K562 (cell line): ENCODE measurements around the gene DNAH10. TPM values are rescaled to one million over a fixed set of nuclear protein-coding genes. Genes with fewer than 3 reads are reported as not detected.

Experiments
- ATAC-seq: fragments of 200-7000 bp; cut with Tn5 transposase; 3 replicates; pipeline ENCODE4 v1.9.1; 2020; ENCODE audit warnings: moderate library complexity
- BruUV-seq: library from RNA; stranded (reverse); fragments of 400-500 nt; replicated peaks from 2 replicates; lab custom pipeline; 2021; lab: Mats Ljungman, UMichigan
- CTCF ChIA-PET: fragments of 300-600 bp; formaldehyde crosslinking; extraction: SDS; loops from one replicate; lab custom pipeline; 2021; ENCODE audit warnings: low intra/inter-chr PET ratio; lab: Yijun Ruan, JAX
- POLR2A ChIA-PET: fragments of 300-600, 350-650 bp; sonication (Branson Sonifier 250); formaldehyde crosslinking; extraction: SDS; loops from one replicate; lab custom pipeline; 2021; ENCODE audit warnings: antibody characterized with exemption, inconsistent platforms; lab: Yijun Ruan, JAX
- DNase-seq, 4 experiments: peaks; one replicate each; pipeline versions ENCODE4 v3.0.0 to v3.0.0-alpha.2; 2011 to 2018; ENCODE audit warnings: low spot score in 3 of 4, mixed read lengths in 3 of 4; ENCODE audit errors: extremely low read depth in 1 of 4
- FAIRE-seq: peaks from 2 replicates; lab custom pipeline; 2011; peaks lifted over from hg19 to GRCh38; lab: Jason Lieb, UNC
- H2AFZ ChIP-seq: 2 replicates; pipeline ENCODE4 v1.6.0; 2011; ENCODE audit warnings: low read depth, low read length, control low read depth, inconsistent platforms
- H3K27ac ChIP-seq: fragments of 200-600 bp; 3 replicates; pipeline ENCODE4 v1.8.0; 2011; ENCODE audit warnings: low read depth, mild to moderate bottlenecking, control low read depth, inconsistent platforms, low read length, moderate library complexity, mixed read lengths; ENCODE audit errors: extremely low read depth
- H3K27me3 ChIP-seq, 2 experiments: fragments of 300-600 bp in 1 of 2; 2 replicates in 1 of 2; 3 replicates in 1 of 2; pipeline versions ENCODE4 v1.6.0 to v1.8.0; 2011; ENCODE audit warnings: inconsistent platforms in 2 of 2, low read length in 2 of 2, mild to moderate bottlenecking in 1 of 2, mixed read lengths in 1 of 2, moderate library complexity in 1 of 2; ENCODE audit not compliant: control insufficient read depth in 2 of 2, insufficient read depth in 2 of 2
- H3K36me3 ChIP-seq: fragments of 300-600 bp; 3 replicates; pipeline ENCODE4 v1.8.0; 2011; ENCODE audit warnings: mild to moderate bottlenecking, low read length, inconsistent platforms; ENCODE audit not compliant: control insufficient read depth, insufficient read depth
- H3K4me1 ChIP-seq, 2 experiments: fragments of 200-600 bp in 1 of 2; replicated peaks in 1 of 2; 2 replicates in 1 of 2; 3 replicates in 1 of 2; pipeline versions ENCODE4 v1.5.1 to v1.8.0; 2011; ENCODE audit warnings: inconsistent platforms in 2 of 2, low read length in 2 of 2, mild to moderate bottlenecking in 1 of 2, mixed read lengths in 1 of 2, moderate library complexity in 1 of 2; ENCODE audit not compliant: control insufficient read depth in 2 of 2, insufficient read depth in 2 of 2
- H3K4me2 ChIP-seq: 2 replicates; pipeline ENCODE4 v1.6.1; 2011; ENCODE audit warnings: low read length, control low read depth, inconsistent platforms, mixed read lengths; ENCODE audit not compliant: insufficient read depth
- H3K4me3 ChIP-seq: fragments of 200-600 bp; sonication (generic), shearing (Covaris generic); 2 replicates; pipeline ENCODE4 v1.5.1; 2016; ENCODE audit warnings: control low read depth, inconsistent platforms
- H3K79me2 ChIP-seq: fragments of 200-600 bp; 3 replicates; pipeline ENCODE4 v1.8.0; 2011; ENCODE audit warnings: low read length, inconsistent platforms; ENCODE audit not compliant: control insufficient read depth, insufficient read depth
- H3K9ac ChIP-seq, 2 experiments: 2 replicates each; pipeline versions ENCODE4 v1.6.0 to v1.6.1; 2011; ENCODE audit warnings: low read depth in 2 of 2, low read length in 2 of 2, control low read depth in 1 of 2, inconsistent platforms in 1 of 2, mild to moderate bottlenecking in 1 of 2, mixed read lengths in 1 of 2; ENCODE audit not compliant: insufficient read depth in 1 of 2
- H3K9me1 ChIP-seq: one replicate; pipeline ENCODE4 v1.6.0; 2011; ENCODE audit warnings: inconsistent platforms, mild to moderate bottlenecking, low read length, moderate library complexity; ENCODE audit not compliant: control insufficient read depth, insufficient read depth
- H3K9me3 ChIP-seq: replicated peaks from 2 replicates; pipeline ENCODE4 v1.5.1; 2011; ENCODE audit warnings: low read depth, low read length, inconsistent platforms; ENCODE audit not compliant: control insufficient read depth, insufficient read depth
- H4K20me1 ChIP-seq: replicated peaks from 2 replicates; pipeline ENCODE4 v1.6.1; 2011; ENCODE audit warnings: low read length, inconsistent platforms, mixed read lengths; ENCODE audit not compliant: control insufficient read depth, insufficient read depth
- CEBPB ChIP-seq: fragments of 450-650 bp; IDR thresholded peaks from 2 replicates; pipeline ENCODE4 v1.6.1; 2016; ENCODE audit warnings: missing genetic modification characterization, missing compliant biosample characterization
- CHD2 ChIP-seq: IDR thresholded peaks from 2 replicates; pipeline ENCODE4 v1.6.1; 2011; ENCODE audit warnings: low read depth, low read length
- ESRRB ChIP-seq: fragments of 250-450 bp; sonication (Bioruptor Pico); IDR thresholded peaks from 2 replicates; pipeline ENCODE4 v1.5.0; 2020; ENCODE audit warnings: mild to moderate bottlenecking, moderate library complexity, borderline replicate concordance
- ETV5 ChIP-seq: sonication (generic); formaldehyde crosslinking; IDR thresholded peaks from 2 replicates; pipeline ENCODE4 v1.4.0; 2020; ENCODE audit warnings: low read depth, mild to moderate bottlenecking, missing genetic modification reagents
- HDAC2 ChIP-seq: fragments of 450-650 bp; IDR thresholded peaks from 2 replicates; pipeline ENCODE4 v1.6.1; 2016; ENCODE audit warnings: mild to moderate bottlenecking
- HNRNPLL ChIP-seq: fragments of 200-400 bp; formaldehyde crosslinking; IDR thresholded peaks from 2 replicates; pipeline ENCODE4 v1.6.1; 2017; ENCODE audit warnings: low read length, low read depth, mild to moderate bottlenecking; ENCODE audit not compliant: poor library complexity, severe bottlenecking
- HNRNPUL1 ChIP-seq: fragments of 200-400 bp; formaldehyde crosslinking; IDR thresholded peaks from 2 replicates; pipeline ENCODE4 v1.6.1; 2017; ENCODE audit warnings: low read length
- PRPF4 ChIP-seq: fragments of 200-400 bp; formaldehyde crosslinking; IDR thresholded peaks from one replicate; pipeline ENCODE4 v1.6.1; 2017; ENCODE audit warnings: low read length, low read depth, mild to moderate bottlenecking; ENCODE audit not compliant: insufficient read depth, poor library complexity, severe bottlenecking
- RNF2 ChIP-seq: sonication (generic); IDR thresholded peaks from 2 replicates; pipeline ENCODE4 v1.6.1; 2016
- SFPQ ChIP-seq: fragments of 200-400 bp; formaldehyde crosslinking; IDR thresholded peaks from 2 replicates; pipeline ENCODE4 v1.6.1; 2017; ENCODE audit warnings: mild to moderate bottlenecking, low read depth, low read length, moderate library complexity
- STAT5A ChIP-seq: IDR thresholded peaks from 2 replicates; pipeline ENCODE4 v1.6.1; 2012; ENCODE audit warnings: low read length, inconsistent platforms, borderline replicate concordance
- TCFL5 ChIP-seq: fragments of 250-450 bp; sonication (Bioruptor Pico); conservative IDR thresholded peaks from 2 replicates; pipeline ENCODE4 v1.6.1; 2021; ENCODE audit warnings: mild to moderate bottlenecking, moderate library complexity, matching md5 sums
- TFAM ChIP-seq: fragments of 250-450 bp; sonication (Bioruptor Pico); conservative IDR thresholded peaks from 2 replicates; pipeline ENCODE4 v1.5.0; 2021; ENCODE audit warnings: mild to moderate bottlenecking, moderate library complexity
- WGBS: fragments of 100-300 bp; shearing (Covaris generic); methylation state at CpG from one replicate; pipeline ENCODE4 v1.1.6; 2016; ENCODE audit warnings: low coverage, mixed read lengths; ENCODE audit not compliant: insufficient coverage; ENCODE audit errors: missing lambda C conversion rate; 5-methylcytosine and 5-hydroxymethylcytosine counted together
- in situ Hi-C: fragments of 300-500 bp; cut with MboI; formaldehyde crosslinking; loops from 4 replicates; pipeline ENCODE4 v1.15.0; 2018; ENCODE audit warnings: inconsistent platforms, mixed read lengths
- intact Hi-C: fragments of 100-400 bp; cut with micrococcal nuclease; formaldehyde crosslinking; loops from 2 replicates; pipeline ENCODE4 v1.14.2; 2022
- polyA plus RNA-seq, 8 experiments: library from polyadenylated mRNA; depleted of rRNA in 4 of 8; stranded (reverse) in 5 of 8; unstranded in 3 of 8; fragments of >200 nt; fragmentation: Nextera tagmentation in 2 of 8; fragmentation: Illumina TruSeq in 1 of 8; extraction: Ambion mirVana in 2 of 8; extraction: Trizol in 1 of 8; gene quantifications; 2 replicates each; pipeline versions ENCODE4 v1.2.1 to v1.2.3, GENCODE V29; 2011 to 2014; ENCODE audit warnings: inconsistent platforms in 1 of 8, missing spikeins in 1 of 8
- total RNA-seq, 7 experiments: library from RNA; depleted of rRNA in 6 of 7; stranded (reverse); fragments of >200 nt in 6 of 7; fragmentation: Illumina TruSeq in 2 of 7; extraction: Trizol in 2 of 7; gene quantifications; 2 replicates each; pipeline versions ENCODE4 v1.2.1 to v1.2.3, GENCODE V29; 2011 to 2021; ENCODE audit warnings: low replicate concordance in 1 of 7
- TF ChIP-seq, protein P1 (sequence below): fragments of 250-450 bp; sonication (Bioruptor Pico); IDR thresholded peaks from 2 replicates; pipeline ENCODE4 v1.4.0; 2020; ENCODE audit warnings: mild to moderate bottlenecking, moderate library complexity
- TF ChIP-seq, protein P2 (sequence below): fragments of 450-650 bp; formaldehyde crosslinking; IDR thresholded peaks from 2 replicates; pipeline ENCODE4 v1.4.0; 2020; ENCODE audit warnings: mild to moderate bottlenecking, mixed read lengths

Gene DNAH10
- total and polyA plus RNA-seq, 9 of the 15 experiments (the other 6 are each of a cell fraction or from before 2014, with no cell fraction given): 0.01 to 0.06 (median 0.04) TPM; not detected in 1

- TF ChIP-seq TFAM (CRISPR knock-in tag) (no peak), RNF2 (no peak), STAT5A (no peak), PRPF4 (no peak)
- TF ChIP-seq, protein P1, sequence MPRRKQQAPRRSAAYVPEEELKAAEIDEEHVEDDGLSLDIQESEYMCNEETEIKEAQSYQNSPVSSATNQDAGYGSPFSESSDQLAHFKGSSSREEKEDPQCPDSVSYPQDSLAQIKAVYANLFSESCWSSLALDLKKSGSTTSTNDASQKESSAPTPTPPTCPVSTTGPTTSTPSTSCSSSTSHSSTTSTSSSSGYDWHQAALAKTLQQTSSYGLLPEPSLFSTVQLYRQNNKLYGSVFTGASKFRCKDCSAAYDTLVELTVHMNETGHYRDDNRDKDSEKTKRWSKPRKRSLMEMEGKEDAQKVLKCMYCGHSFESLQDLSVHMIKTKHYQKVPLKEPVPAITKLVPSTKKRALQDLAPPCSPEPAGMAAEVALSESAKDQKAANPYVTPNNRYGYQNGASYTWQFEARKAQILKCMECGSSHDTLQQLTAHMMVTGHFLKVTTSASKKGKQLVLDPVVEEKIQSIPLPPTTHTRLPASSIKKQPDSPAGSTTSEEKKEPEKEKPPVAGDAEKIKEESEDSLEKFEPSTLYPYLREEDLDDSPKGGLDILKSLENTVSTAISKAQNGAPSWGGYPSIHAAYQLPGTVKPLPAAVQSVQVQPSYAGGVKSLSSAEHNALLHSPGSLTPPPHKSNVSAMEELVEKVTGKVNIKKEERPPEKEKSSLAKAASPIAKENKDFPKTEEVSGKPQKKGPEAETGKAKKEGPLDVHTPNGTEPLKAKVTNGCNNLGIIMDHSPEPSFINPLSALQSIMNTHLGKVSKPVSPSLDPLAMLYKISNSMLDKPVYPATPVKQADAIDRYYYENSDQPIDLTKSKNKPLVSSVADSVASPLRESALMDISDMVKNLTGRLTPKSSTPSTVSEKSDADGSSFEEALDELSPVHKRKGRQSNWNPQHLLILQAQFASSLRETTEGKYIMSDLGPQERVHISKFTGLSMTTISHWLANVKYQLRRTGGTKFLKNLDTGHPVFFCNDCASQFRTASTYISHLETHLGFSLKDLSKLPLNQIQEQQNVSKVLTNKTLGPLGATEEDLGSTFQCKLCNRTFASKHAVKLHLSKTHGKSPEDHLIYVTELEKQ (CRISPR knock-in tag): no peak
- TF ChIP-seq, all 486 proteins: peak for 0
Measured at GRCh38 chr12:123798518-123798917, 36.4 kb downstream of the DNAH10 start (continued).

- WGBS: 49% methylated on average over 13 of the region's 13 CpGs
- TF ChIP-seq CHD2 (no peak), SFPQ (no peak), HNRNPUL1 (no peak), ESRRB (CRISPR knock-in tag) (no peak), CEBPB (tag) (no peak), ETV5 (no peak), HNRNPLL (no peak), TCFL5 (CRISPR knock-in tag) (no peak), HDAC2 (no peak)
- TF ChIP-seq, protein P2, sequence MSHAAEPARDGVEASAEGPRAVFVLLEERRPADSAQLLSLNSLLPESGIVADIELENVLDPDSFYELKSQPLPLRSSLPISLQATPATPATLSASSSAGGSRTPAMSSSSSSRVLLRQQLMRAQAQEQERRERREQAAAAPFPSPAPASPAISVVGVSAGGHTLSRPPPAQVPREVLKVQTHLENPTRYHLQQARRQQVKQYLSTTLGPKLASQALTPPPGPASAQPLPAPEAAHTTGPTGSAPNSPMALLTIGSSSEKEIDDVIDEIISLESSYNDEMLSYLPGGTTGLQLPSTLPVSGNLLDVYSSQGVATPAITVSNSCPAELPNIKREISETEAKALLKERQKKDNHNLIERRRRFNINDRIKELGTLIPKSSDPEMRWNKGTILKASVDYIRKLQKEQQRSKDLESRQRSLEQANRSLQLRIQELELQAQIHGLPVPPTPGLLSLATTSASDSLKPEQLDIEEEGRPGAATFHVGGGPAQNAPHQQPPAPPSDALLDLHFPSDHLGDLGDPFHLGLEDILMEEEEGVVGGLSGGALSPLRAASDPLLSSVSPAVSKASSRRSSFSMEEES: no peak
Measured at GRCh38 chr12:123799227-123799626, 37.1 kb downstream of the DNAH10 start.

More at GRCh38 chr12:123799227-123799626, 37.1 kb downstream of the DNAH10 start:
- H4K20me1 ChIP-seq: no peaks in the 10 kb centered on the region
- in situ Hi-C loops: no loop called here
- ChIA-PET POLR2A (interaction anchor here (1.1 kb wide), 1 partner anchor 10 kb away, joined by 3 read pairs; no protein-coding TSS in a partner anchor), CTCF (no interaction called here)
- no peak overlapping the region for H3K4me3 ChIP-seq
- H3K4me2 ChIP-seq: no peak overlapping the region
- no peaks in the 10 kb centered on the region for H3K4me1 ChIP-seq
- H3K27me3 ChIP-seq: peaks cover 11 to 24% of the 10 kb centered on the region in 2 experiments
- H3K9me3 ChIP-seq: no peaks in the 10 kb centered on the region
- H2AFZ ChIP-seq: no peak overlapping the region
- H3K36me3 ChIP-seq: no peaks in the 10 kb centered on the region
- no peaks in the 10 kb centered on the region for H3K9me1 ChIP-seq
- no peak overlapping the region for H3K9ac ChIP-seq
- BruUV-seq: no TSS peak
- no peak for DNase-seq
- ATAC-seq: no peak
- H3K79me2 ChIP-seq: no peaks in the 10 kb centered on the region
- FAIRE-seq: no peak
- H3K27ac ChIP-seq: no peak overlapping the region
- intact Hi-C loops: no loop called here
